PC-3 (cell line): ENCODE results near the gene MEGF6.

Experiments
- CTCF ChIP-seq: fragments of 300-600 bp; sonication (generic); conservative IDR thresholded peaks from 2 replicates; pipeline ENCODE4 v1.5.1; 2017; ENCODE audit warnings: antibody characterized with exemption, low read depth, mild to moderate bottlenecking, low read length
- EZH2 ChIP-seq: fragments of 300-600 bp; sonication (generic); IDR thresholded peaks from one replicate; pipeline ENCODE4 v1.6.1; 2017; ENCODE audit warnings: antibody characterized with exemption, mild to moderate bottlenecking, low read length; ENCODE audit not compliant: unreplicated experiment
- EZH2phosphoT487 ChIP-seq: fragments of 300-600 bp; sonication (generic); IDR thresholded peaks from 2 replicates; pipeline ENCODE4 v1.6.1; 2018; ENCODE audit warnings: mild to moderate bottlenecking, antibody characterized with exemption, low read length, borderline replicate concordance

- TF ChIP-seq CTCF (no peak), EZH2 (no peak), EZH2phosphoT487 (no peak)
These were observed 146.7 kb downstream of the MEGF6 start for GRCh38 chr1:3464649-3465025.
